DMS114 treated with DMSO at 0.1 percent for 48 hours (cell line): ENCODE measurements around the gene SLC37A4.
"Not testable (repeated sequence)": the region's sequence is repeated elsewhere in the genome, so short reads cannot be mapped to it uniquely, and the experiment has no call there.

ENCODE experiments used
- DNase-seq: peaks from one replicate; lab custom pipeline; 2025; ENCODE audit not compliant: unreplicated experiment; lab: John Stamatoyannopoulos, UW

SLC37A4 gene

GRCh38 chr11:119042927-119043326 lies 12.2 kb upstream of the SLC37A4 start:
- no peak for DNase-seq

- DNase-seq, result no peak
These were observed 11.3 kb upstream of the SLC37A4 start for GRCh38 chr11:119041821-119042514.

GRCh38 chr11:119039471-119039870 lies 8.8 kb upstream of the SLC37A4 start:
- not testable (repeated sequence) for DNase-seq

- DNase-seq, result no peak
These were observed 8.2 kb upstream of the SLC37A4 start for GRCh38 chr11:119038884-119039283.

GRCh38 chr11:119034813-119035212 lies 4.1 kb upstream of the SLC37A4 start:
- no peak for DNase-seq

GRCh38 chr11:119033421-119033820 lies 2.7 kb upstream of the SLC37A4 start:
- not testable (repeated sequence) for DNase-seq

- DNase-seq, result no peak
These were observed 1.2 kb upstream of the SLC37A4 start for GRCh38 chr11:119031912-119032280.

GRCh38 chr11:119030029-119030328 lies 698 bp downstream of the SLC37A4 start:
- DNase-seq, result no peak

GRCh38 chr11:119029340-119030028 lies 1.2 kb downstream of the SLC37A4 start:
- no peak for DNase-seq

- no peak for DNase-seq
These were observed 1.7 kb downstream of the SLC37A4 start for GRCh38 chr11:119029069-119029339.

- no peak for DNase-seq
These were observed 2.2 kb downstream of the SLC37A4 start for GRCh38 chr11:119028346-119029068.

- DNase-seq, result no peak
These were observed 2.9 kb downstream of the SLC37A4 start for GRCh38 chr11:119027561-119028345.

- DNase-seq, result no peak
These were observed 3.7 kb downstream of the SLC37A4 start for GRCh38 chr11:119026970-119027369.

- no peak for DNase-seq
These were observed 4.5 kb downstream of the SLC37A4 start for GRCh38 chr11:119025978-119026766.

GRCh38 chr11:119025541-119025940 lies 5.1 kb downstream of the SLC37A4 start:
- no peak for DNase-seq

- DNase-seq, result no peak
These were observed 5.6 kb downstream of the SLC37A4 start for GRCh38 chr11:119025099-119025473.

- DNase-seq, result no peak
These were observed 6.1 kb downstream of the SLC37A4 start for GRCh38 chr11:119024430-119025098.

GRCh38 chr11:119023741-119024140 lies 6.9 kb downstream of the SLC37A4 start:
- no peak for DNase-seq

- no peak for DNase-seq
These were observed 9.0 kb downstream of the SLC37A4 start for GRCh38 chr11:119021631-119022030.

- no peak for DNase-seq
These were observed 10.7 kb downstream of the SLC37A4 start for GRCh38 chr11:119019996-119020395.
